Esophagus muscularis mucosa (tissue), 4 donors: Measurements from ENCODE around the gene SDK1. TPM values are rescaled to one million over a fixed set of nuclear protein-coding genes. Genes with fewer than 3 reads are reported as not detected.

Source experiments
- DNase-seq: peaks from one replicate; pipeline ENCODE4 v3.0.0-alpha.2; 2017; ENCODE audit errors: extremely low spot score
- H3K27ac ChIP-seq, 4 donors: fragments of 200-600 bp; sonication (generic); replicated peaks in 1 of 4; 1 replicate in 3 of 4; 2 replicates in 1 of 4; pipeline ENCODE4 v1.5.1; 2016 to 2019; ENCODE audit warnings: mild to moderate bottlenecking in 1 of 4
- H3K27me3 ChIP-seq, 4 donors: fragments of 200-600 bp; sonication (generic); one replicate each; pipeline versions ENCODE4 v1.5.1 to v1.6.0; 2016 to 2019
- H3K36me3 ChIP-seq, 4 donors: fragments of 200-600 bp; sonication (generic); one replicate each; pipeline ENCODE4 v1.5.1; 2016 to 2019
- H3K4me1 ChIP-seq, 4 donors: fragments of 200-600 bp; sonication (generic); one replicate each; pipeline ENCODE4 v1.5.1; 2016 to 2019
- H3K4me3 ChIP-seq, 4 donors: fragments of 200-600 bp; sonication (generic); 1 replicate in 2 of 4; 2 replicates in 2 of 4; pipeline ENCODE4 v1.5.1; 2016 to 2019; ENCODE audit warnings: mild to moderate bottlenecking in 4 of 4, moderate library complexity in 1 of 4
- H3K9me3 ChIP-seq, 4 donors: fragments of 200-600 bp; sonication (generic); 1 replicate in 3 of 4; 2 replicates in 1 of 4; pipeline ENCODE4 v1.5.1; 2016 to 2019
- CTCF ChIP-seq, 3 experiments: fragments of 200-600 bp in 2 of 3; fragments of 450-650 bp in 1 of 3; sonication (generic) in 2 of 3; IDR thresholded peaks; one replicate each; pipeline ENCODE4 v1.5.1; 2017 to 2019; ENCODE audit warnings: antibody characterized with exemption in 3 of 3, mild to moderate bottlenecking in 2 of 3, moderate library complexity in 1 of 3
- EP300 ChIP-seq: sonication (generic); formaldehyde crosslinking; IDR thresholded peaks from one replicate; pipeline ENCODE4 v1.6.1; 2017; ENCODE audit warnings: antibody characterized with exemption
- POLR2A ChIP-seq: fragments of 450-650 bp; IDR thresholded peaks from one replicate; pipeline ENCODE4 v1.6.1; 2017; ENCODE audit warnings: antibody characterized with exemption, moderate library complexity, mild to moderate bottlenecking, low read depth
- POLR2AphosphoS5 ChIP-seq, 2 donors: sonication (generic); formaldehyde crosslinking; IDR thresholded peaks; one replicate each; pipeline ENCODE4 v1.6.1; 2017; ENCODE audit warnings: antibody characterized with exemption in 2 of 2
- WGBS: methylation state at CpG from one replicate; pipeline ENCODE4 v1.1.5; 2018; 5-methylcytosine and 5-hydroxymethylcytosine counted together
- intact Hi-C: fragments of 100-400 bp; cut with DNase I; formaldehyde crosslinking; loops from one replicate; pipeline ENCODE4 v1.15.1; 2023
- total RNA-seq, 4 donors: library from RNA; depleted of rRNA; stranded (reverse); fragments of >200 nt; gene quantifications; one replicate each; pipeline versions ENCODE4 v1.1.0 to v1.2.1, GENCODE V29; 2016

Gene SDK1
- total RNA-seq, 4 donors from 2014 or later: 7.8 to 18.6 (median 12.0) TPM

- no peaks in the 10 kb centered on the region for H3K27me3 ChIP-seq
- no peak for TF ChIP-seq CTCF (IDR thresholded peaks at IDR 0.05)
- TF ChIP-seq POLR2A: no peak
- no peak for TF ChIP-seq POLR2AphosphoS5 (IDR thresholded peaks at IDR 0.05)
- no peak for TF ChIP-seq EP300
- H3K36me3 ChIP-seq: peaks cover 0 to 12% (median 3%) of the 10 kb centered on the region in 4 donors
- H3K4me1 ChIP-seq: no peaks in the 10 kb centered on the region
- H3K9me3 ChIP-seq: peaks cover 0 to 26% (median 5%) of the 10 kb centered on the region in 4 donors
- no peak overlapping the region for H3K4me3 ChIP-seq
- intact Hi-C loops: no loop called here
- 96% methylated on average over 7 of the region's 7 CpGs for WGBS
- no peak for DNase-seq
- no peak overlapping the region for H3K27ac ChIP-seq
Measured at GRCh38 chr7:4018601-4019316, 717.7 kb downstream of the SDK1 start.

GRCh38 chr7:4020086-4020485, 719.0 kb downstream of the SDK1 start:
- H3K36me3 ChIP-seq: peaks cover 0 to 12% (median 3%) of the 10 kb centered on the region in 4 donors
- H3K9me3 ChIP-seq: peaks cover 0 to 26% (median 5%) of the 10 kb centered on the region in 4 donors
- TF ChIP-seq POLR2A: no peak
- no peak for TF ChIP-seq CTCF (IDR thresholded peaks at IDR 0.05)
- TF ChIP-seq POLR2AphosphoS5 (IDR thresholded peaks at IDR 0.05): no peak
- no peak for TF ChIP-seq EP300
- no peaks in the 10 kb centered on the region for H3K4me1 ChIP-seq
- no peak overlapping the region for H3K27ac ChIP-seq
- WGBS: 93% methylated on average over 11 of the region's 11 CpGs
- intact Hi-C loops: no loop called here
- H3K27me3 ChIP-seq: no peaks in the 10 kb centered on the region
- no peak for DNase-seq
- no peak overlapping the region for H3K4me3 ChIP-seq

- Histone ChIP-seq H3K9me3 (peaks cover 0 to 26% (median 5%) of the 10 kb centered on the region in 4 donors), H3K4me3 (no peak overlapping the region), H3K27me3 (no peaks in the 10 kb centered on the region), H3K27ac (no peak overlapping the region), H3K4me1 (no peaks in the 10 kb centered on the region), H3K36me3 (peaks cover 0 to 7% (median under 1%) of the 10 kb centered on the region in 4 donors)
- DNase-seq: no peak
- 85% methylated on average over 5 of the region's 5 CpGs for WGBS
- TF ChIP-seq POLR2AphosphoS5 (IDR thresholded peaks at IDR 0.05) (no peak), CTCF (IDR thresholded peaks at IDR 0.05) (no peak), POLR2A (no peak), EP300 (no peak)
- intact Hi-C loops: no loop called here
Measured at GRCh38 chr7:4021413-4021812, 720.4 kb downstream of the SDK1 start.

- peaks cover 0 to 26% (median 5%) of the 10 kb centered on the region in 4 donors for H3K9me3 ChIP-seq
- no peaks in the 10 kb centered on the region for H3K36me3 ChIP-seq
- no peak for TF ChIP-seq EP300
- TF ChIP-seq POLR2A: no peak
- no peak for TF ChIP-seq CTCF (IDR thresholded peaks at IDR 0.05)
- TF ChIP-seq POLR2AphosphoS5 (IDR thresholded peaks at IDR 0.05): no peak
- no peak overlapping the region for H3K27ac ChIP-seq
- intact Hi-C loops: no loop called here
- 84% methylated on average over 7 of the region's 7 CpGs for WGBS
- H3K4me1 ChIP-seq: no peaks in the 10 kb centered on the region
- H3K4me3 ChIP-seq: no peak overlapping the region
- DNase-seq: no peak
- no peaks in the 10 kb centered on the region for H3K27me3 ChIP-seq
Measured at GRCh38 chr7:4022265-4022664, 721.2 kb downstream of the SDK1 start.

- TF ChIP-seq POLR2AphosphoS5 (IDR thresholded peaks at IDR 0.05) (no peak), POLR2A (no peak)
- Histone ChIP-seq H3K4me1 (no peaks in the 10 kb centered on the region), H3K27ac (no peak overlapping the region), H3K4me3 (no peak overlapping the region), H3K27me3 (no peaks in the 10 kb centered on the region), H3K9me3 (peaks cover 0 to 22% (median 4%) of the 10 kb centered on the region in 4 donors), H3K36me3 (no peaks in the 10 kb centered on the region)
- no peak for DNase-seq
- intact Hi-C loops: no loop called here
- 86% methylated on average over 10 of the region's 10 CpGs for WGBS
Measured at GRCh38 chr7:4023502-4023901, 722.5 kb downstream of the SDK1 start.
